T47D (cell line): ENCODE results near the gene MYO1F.

ENCODE experiments used
- DNase-seq, 2 experiments: peaks; one replicate each; pipeline versions ENCODE4 v3.0.0 to v3.0.0-alpha.2; 2011 to 2012; ENCODE audit warnings: low read depth in 1 of 2, low spot score in 1 of 2
- JUND ChIP-seq: IDR thresholded peaks from 2 replicates; pipeline ENCODE4 v1.6.1; 2012; ENCODE audit warnings: low read depth
- in situ Hi-C: cut with HindIII; loops from 2 replicates; pipeline ENCODE4 v1.10.0; 2016; ENCODE audit warnings: low sequenced_read_pairs, low pct_unique_long_range_greater_than_20kb

MYO1F gene

DNA sequence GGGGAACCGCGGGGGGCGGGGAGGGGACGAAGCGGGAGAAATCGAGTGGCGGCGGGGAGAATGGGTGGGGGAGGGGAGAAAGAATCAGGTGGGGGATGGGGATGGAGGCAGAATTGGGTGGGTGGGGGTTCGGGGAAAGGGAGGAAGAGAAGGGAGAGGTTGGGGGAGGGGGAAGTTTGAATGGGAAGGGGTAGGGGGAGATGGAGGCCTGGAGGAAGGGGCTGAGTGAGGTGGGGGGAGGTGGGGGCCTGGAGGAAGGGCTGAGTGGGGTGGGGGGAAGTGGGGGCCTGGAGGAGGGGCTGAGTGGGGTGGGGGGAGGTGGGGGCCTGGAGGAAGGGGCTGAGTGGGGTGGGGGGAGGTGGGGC, 33.7 kb upstream of the MYO1F start:
- in situ Hi-C loops: no loop called here
- TF ChIP-seq JUND: no peak
- no peak for DNase-seq

DNA sequence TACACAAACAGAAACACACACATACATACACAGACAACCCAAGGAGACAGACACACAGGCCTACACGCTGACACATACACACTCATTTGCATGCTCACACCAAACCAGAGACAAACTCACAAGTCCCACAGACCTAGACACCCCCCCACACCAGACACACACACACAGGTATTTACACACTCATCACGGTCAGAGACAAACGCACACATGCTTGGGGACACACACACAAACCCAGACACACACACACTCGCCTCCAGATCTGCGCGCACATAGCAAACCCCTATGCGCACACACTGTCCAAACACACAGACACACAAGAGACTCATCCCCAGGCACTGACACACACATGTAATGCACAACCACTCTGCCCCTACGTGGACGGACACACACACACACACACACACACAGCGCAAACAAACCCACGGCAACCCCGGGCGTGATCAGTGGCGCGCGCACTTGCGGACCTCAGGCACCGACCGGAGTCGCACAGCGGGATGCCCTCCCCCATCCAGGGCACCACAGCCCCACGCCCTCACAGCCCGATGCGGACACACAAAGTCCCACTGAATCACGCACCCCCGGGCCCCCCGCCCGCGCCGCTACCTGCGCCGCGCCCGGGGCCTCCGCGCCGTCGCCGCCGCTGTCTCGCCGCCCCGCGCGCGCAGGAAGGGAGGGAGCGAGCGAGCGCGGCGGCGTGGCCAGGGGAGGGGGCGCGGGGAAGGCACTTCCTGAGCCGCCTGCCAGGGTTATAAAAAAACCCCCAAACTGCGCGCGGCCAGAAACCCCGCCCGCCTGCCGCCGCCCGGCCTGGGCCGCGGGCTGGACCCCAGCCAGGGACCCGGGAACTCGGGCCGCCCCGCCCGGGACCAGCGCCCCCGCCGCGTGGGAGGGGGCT, 33.0 kb upstream of the MYO1F start, which contains the start of gene ADAMTS10:
Gene ADAMTS10 (minus strand): TSS at position 675 of the 895 bp plus-strand sequence. CDS start 5,005 bp downstream, outside the sequence.
- in situ Hi-C loops: no loop called here
- DNase-seq: peak in 1 of 2 experiments; percentile 19
- no peak for TF ChIP-seq JUND

DNA sequence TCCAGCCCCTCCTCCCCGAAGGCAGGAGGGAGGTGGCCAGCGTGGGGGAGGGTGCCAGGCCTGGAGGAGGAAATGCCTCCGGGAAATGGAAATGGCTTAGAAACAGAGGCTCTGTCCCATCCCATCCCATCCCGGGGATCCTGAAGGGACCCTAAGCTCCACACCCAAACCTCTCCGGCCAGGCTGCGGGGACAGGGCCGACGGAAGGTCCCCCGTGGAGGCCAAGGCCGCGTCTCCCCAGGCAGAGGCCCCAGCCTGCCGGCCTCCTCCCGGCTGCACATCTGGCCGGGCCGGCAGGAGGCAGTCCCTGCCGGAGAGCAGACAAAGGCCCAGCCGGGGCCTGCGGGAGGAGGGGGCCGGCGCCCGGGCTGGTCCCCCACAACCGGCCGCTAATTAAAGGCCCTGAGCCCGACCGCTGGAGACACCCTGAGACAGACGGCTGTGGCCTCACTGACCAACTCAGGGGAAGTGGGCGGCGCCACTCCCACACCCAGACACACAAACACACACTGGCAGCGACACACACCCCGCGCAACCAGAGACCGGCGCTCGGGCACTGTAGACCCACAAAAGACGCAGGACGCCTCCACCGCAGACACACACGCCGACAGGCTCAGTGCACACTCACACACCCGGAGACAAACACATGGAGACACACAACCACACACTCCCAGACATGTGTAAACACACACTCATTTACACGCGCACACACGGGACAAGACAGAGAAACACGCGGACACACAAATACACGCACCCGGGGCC, 32.2 kb upstream of the MYO1F start:
- TF ChIP-seq JUND: no peak
- peak in 1 of 2 experiments; percentile 36 for DNase-seq

DNA sequence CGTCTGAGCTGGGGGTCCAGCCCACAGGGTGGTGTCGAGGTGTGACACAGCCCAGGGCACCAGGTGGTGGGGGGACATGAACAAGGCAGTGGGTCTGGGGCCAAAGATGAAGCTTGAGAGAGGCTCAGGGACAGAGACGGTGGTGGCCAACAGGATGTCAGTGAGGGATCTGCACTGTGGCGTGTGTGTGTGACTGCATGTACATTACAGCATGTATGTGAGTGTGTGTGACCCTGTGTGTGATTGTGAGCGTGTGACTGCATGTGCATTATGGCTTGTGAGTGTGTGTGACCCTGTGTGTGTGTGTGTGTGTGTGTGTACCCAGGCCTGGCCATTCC, 31.7 kb upstream of the MYO1F start:
- DNase-seq: no peak
- TF ChIP-seq JUND: no peak
- in situ Hi-C loops: no loop called here

More for the DNA sequence above, 32.2 kb upstream of the MYO1F start:
- in situ Hi-C loops: no loop called here

DNA sequence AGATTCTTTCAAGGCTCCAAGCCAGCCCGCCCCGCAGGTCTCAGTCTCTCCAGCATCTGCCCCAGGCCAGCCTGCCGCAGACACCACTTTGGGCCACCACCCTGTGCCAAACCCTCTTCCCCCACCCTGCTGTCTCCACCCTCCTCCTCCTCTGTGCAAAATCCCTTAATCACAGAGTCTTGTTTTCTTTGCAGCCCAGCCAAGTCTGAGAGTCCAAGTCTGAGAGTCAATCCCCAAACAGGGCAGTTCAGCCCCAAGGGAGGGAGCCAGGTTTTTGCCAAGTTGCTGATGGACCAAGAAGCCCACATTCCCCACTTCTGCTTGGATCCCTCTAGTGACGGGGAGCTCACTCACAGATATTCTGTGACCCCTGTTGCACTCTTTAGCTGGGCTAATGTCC, 30.1 kb upstream of the MYO1F start:
- no peak for TF ChIP-seq JUND
- in situ Hi-C loops: no loop called here
- no peak for DNase-seq

DNA sequence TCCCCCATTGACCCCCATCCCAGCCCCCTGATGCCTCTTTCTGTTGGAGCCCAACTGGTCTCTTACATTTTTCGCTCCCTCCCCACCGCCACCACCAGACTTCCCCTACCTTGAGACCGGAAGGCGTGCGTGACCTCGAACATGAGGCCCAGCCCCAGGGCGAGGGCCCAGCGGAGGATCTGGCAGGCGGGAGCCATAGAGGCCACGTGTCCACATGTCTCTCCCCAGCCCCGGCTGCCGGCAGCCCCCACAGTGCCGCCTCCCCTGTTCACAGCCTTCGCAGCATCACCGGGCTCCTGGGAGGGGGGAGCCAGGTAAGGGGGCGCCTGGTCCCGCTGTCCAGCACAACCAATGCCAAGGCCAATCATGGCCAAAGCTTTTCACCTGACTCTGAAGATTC, 28.3 kb upstream of the MYO1F start:
- no peak for DNase-seq
- no peak for TF ChIP-seq JUND
- in situ Hi-C loops: no loop called here

DNA sequence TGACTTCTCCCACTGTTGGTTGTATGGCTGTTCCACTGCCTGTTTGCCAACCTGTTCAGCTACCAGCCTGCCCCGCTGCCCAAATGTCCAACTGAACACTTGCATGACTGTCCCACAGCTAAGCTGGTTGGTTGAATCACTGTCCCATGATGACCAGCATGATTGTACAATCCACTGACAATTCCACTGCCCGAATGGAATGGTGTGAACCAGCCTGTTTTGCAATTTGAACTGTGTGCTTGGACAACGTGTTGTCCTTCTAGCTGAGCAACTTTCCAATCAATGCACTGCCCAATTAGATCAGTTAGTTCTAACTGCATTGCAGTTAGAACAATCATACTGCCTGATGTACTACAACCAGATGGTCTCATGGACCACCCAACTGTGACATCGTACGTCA, 24.6 kb upstream of the MYO1F start:
- in situ Hi-C loops: no loop called here
- DNase-seq: peak in 1 of 2 experiments; percentile 56
- no peak for TF ChIP-seq JUND

DNA sequence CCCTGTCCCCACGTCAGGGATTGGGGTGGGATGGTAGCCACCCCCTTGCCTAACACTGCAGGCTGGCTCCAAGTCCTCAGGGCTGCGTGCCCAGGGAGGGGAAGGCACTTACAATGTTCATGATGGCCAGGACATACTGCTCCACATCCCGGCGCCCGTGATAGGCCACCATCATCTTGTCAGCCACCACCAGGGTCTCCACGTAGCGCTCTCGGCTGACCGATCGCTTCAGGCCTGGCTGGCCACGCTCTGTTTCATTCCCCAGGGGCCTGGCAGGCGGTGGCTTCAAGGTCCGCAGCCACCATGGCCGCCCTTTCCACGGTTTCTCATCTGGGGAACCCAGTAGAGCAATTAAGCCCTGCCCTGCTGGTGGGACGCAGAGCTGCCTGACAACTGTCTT, 23.6 kb upstream of the MYO1F start:
- DNase-seq: no peak
- no peak for TF ChIP-seq JUND
- in situ Hi-C loops: no loop called here

DNA sequence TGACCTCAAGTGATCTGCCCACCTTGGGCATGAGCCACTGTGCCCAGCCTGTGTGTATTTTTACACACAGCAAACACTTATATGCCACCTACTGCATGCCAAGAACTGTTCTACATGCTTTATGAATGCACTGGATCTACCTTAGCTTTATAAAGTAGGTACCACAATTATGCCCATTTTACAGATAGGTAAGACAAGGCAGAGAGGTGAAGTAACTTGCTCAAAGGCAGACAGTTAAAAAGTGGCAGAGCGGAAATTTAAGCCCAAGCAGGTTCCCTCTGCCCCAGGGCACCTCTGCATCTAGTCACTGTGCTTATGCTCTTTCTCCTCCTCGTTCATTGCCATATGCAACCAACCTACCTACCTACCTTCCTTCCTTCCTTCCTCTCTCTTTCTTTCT, 22.8 kb upstream of the MYO1F start:
- TF ChIP-seq JUND: no peak
- in situ Hi-C loops: no loop called here
- no peak for DNase-seq

DNA sequence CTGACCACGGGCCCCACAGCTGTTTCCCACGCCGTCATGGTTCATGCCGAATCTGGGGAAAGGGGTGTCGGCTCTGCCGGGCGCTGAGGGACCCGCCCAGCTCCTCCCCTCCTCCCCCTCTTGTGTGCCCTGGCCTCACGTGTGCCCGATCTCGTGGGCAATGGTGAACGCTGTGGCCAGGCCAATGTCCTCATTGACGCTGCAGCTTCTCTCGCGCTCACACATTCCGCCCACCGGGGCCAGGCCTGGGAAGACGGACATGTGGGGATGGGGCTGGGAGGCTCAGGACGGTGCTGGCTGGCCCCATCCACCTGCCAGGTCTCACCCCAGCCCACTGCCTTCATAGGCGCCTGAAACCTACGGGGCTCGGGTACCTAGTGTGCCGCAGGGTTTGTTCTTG, 18.9 kb upstream of the MYO1F start:
- DNase-seq: no peak
- in situ Hi-C loops: no loop called here
- TF ChIP-seq JUND: no peak

DNA sequence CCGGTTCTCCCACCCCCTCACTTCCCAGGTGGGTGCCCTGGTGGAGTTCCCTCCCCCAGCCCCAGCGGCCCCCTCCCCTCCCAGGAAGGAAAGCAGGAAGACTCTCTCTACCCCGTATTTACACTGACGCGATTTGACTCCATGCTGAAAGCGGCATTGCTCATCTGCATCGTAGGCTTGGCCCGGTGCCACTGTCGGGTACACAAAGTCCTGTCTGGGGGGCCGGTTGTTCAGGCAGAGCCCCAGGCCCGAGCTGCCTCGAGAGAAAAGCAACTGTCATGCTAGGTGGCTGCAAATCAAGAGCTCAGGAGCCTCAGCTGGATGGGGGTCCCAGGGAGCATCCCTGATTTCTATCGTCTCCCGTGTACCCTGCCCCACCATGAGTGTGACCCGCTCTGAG, 18.4 kb upstream of the MYO1F start:
- in situ Hi-C loops: no loop called here
- TF ChIP-seq JUND: no peak

DNA sequence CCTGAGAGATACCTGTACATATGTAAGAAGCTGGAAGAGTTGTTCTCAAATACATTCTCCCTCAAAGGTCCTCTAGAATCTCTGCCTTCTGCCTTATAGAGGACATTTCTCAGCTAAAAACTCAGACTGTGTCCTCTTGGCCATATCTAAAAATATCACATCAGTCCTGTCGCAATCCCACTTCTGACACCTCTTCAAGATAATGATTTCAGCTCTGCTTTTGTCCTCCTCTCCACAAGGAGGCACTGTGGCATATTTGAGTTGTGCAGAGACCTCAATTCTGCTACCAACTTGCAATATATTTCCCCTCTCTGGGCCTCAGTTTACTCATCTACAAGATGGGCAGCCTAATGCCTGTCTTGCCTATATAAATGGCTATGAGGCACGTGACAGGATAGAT, 16.7 kb upstream of the MYO1F start:
- DNase-seq: no peak
- TF ChIP-seq JUND: no peak
- in situ Hi-C loops: no loop called here

More for the DNA sequence above, 18.4 kb upstream of the MYO1F start:
- DNase-seq: no peak
